Kidney glomerular epithelial cell (primary cell): ENCODE measurements around the gene TTC21A.

Experiments
- DNase-seq: peaks from one replicate; lab custom pipeline; 2025; lab: John Stamatoyannopoulos, UW

TTC21A gene

GRCh38 chr3:39136533-39137434 lies 29.3 kb downstream of the TTC21A start:
- no peak for DNase-seq

GRCh38 chr3:39137435-39137936 lies 30.0 kb downstream of the TTC21A start:
- DNase-seq: no peak

DNA sequence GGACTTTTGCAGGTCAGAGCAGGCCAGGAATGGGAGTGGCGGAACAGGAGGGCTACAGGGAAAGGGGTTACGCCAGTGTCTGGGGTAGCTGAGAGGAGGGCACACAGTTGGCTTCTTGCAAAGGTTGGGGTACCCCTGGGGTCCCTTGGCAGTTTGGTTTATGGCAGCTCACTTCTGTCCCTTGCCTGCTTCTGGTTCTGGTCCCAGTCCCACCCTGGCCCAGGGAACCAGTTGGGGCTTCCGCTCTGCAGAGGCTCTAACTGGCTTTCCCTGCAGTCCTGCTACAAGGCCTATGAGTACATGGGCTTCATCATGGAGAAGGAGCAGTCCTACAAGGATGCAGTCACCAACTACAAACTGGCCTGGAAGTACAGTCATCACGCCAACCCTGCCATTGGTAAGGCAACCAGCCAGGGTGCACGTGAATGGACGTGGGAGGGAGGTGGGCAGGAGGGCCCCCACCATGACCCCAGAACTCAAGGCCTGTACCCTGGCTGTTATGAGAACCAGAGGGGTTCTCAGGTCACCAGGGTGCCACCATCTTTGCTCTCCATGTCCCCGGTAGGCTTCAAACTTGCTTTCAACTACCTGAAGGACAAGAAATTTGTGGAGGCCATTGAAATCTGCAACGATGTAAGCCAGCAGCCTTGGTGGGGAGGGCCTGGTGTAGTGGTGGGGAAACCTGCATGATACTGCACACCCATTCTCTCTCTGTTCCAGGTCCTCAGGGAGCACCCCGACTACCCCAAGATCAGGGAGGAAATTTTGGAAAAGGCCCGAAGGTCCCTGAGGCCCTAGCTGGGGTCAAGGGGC lies 30.7 kb downstream of the TTC21A start:
- no peak for DNase-seq

- DNase-seq: no peak
These were observed 31.4 kb downstream of the TTC21A start for GRCh38 chr3:39138804-39139415.

- DNase-seq: no peak
These were observed 32.0 kb downstream of the TTC21A start for GRCh38 chr3:39139442-39139841.

DNA sequence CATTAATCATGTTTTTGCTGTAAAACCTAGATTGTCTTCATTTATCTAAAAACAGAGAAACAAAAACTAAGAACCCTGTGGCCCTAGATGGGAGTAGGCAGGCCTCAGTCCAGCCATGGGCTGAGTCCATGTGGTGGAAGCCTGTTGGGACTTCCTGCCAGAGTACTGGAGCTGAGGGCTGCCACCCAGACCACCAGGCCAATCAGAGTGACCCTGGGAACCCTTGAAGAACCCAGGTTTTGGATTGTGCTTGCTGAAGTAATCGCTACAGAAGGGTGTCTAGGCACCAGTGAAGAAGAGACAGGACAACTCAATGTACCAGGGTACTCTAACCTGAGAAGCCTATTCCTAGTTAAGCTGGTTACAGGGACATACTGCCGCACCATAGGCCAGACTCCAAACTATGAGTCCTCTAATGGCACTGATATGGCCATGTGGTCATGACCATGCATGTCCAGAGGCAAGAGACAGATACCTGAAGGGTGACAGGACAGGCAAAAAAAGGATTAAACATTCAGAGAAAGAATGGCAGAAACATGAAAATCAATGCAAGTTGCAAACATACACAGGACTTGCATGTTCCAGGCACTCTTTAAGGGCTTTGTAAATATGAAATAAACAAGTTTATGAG lies 33.0 kb downstream of the TTC21A start:
- no peak for DNase-seq

- no peak for DNase-seq
These were observed 33.9 kb downstream of the TTC21A start for GRCh38 chr3:39141171-39141995.

GRCh38 chr3:39142067-39142466 lies 34.6 kb downstream of the TTC21A start:
- no peak for DNase-seq

- DNase-seq: no peak
These were observed 35.8 kb downstream of the TTC21A start for GRCh38 chr3:39143051-39143885.

DNA sequence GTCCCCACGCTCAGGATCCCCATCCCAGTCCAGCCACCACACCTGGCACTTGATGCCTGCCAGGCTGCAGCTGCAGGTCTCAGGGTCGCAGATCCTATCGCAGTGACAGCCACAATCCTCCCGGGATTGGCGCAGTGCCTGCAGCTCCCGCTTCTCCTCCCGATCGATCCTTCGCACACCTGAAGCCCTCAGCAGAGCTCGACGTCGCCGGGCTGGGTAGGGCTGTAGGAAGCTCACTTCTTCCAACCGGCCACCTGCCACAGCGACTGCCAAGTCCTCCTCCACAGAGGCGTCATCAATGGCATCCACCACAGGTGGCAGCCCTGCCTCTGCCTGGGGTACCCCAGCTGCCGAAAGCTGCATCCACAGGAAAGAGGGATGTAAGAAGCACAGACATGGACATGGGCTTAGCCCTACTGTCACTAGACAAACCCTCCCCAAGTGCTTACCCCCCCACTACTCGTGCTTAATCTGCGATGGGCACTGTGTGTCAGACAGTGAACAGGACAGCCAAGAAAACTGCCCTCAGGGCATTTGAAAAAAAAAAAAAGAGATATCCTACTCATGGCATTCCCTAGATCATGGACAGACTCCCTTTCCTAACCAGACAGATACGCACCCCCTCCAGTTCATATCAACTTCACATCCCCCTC lies 36.7 kb downstream of the TTC21A start:
- DNase-seq: no peak

DNA sequence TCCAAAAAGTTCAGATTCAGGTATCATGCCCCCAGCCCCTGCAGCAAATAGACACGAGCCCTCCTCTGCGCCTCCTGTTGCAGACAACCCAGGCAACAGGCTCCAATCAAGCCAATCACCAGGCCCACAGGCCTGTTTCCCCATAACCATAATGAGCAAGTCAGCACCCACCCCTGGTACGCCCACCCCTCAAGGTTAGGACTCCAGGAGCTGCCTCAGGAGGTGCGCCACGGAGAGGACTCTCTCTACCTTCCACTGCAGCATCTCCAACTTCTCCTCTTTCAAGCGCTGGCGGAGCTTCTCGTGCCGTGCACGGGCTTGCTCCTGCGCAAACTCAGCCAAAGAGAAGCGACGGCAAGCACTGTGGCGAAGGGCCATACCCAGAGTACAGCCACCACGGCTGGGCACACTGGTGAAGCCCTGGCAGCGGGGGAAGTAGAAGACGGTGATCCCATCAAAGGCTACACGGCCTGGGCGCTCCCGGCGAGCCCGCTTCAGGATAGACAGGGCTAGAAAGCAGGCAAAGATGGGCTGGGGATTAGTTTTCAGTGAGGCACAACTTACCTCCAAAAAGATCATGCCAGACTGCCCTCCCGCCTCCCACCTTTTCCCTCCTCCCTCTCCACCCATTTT lies 37.4 kb downstream of the TTC21A start:
- DNase-seq: no peak

DNA sequence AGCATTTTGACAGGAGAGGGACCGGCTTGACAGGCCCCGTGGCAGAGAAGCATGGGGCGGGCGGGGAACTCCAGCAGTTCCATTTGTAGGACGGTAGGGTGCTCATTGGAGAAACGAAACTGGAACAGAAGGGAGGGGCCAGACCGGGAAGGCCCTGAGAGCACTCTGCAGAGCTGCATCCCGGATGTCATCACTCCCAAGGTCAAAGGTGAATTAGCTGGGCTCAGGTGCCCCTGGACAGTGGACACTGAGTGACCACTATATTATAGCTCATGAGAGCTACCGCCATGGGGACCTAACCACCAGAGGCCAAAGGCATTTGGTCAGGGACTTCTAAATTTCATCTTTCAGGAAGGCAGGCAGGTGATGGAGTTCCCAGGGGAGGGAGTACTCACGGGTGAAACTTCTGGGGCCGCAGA lies 38.6 kb downstream of the TTC21A start:
- DNase-seq: no peak

- DNase-seq: peak; percentile 89
These were observed 39.4 kb downstream of the TTC21A start for GRCh38 chr3:39146611-39147591.

DNA sequence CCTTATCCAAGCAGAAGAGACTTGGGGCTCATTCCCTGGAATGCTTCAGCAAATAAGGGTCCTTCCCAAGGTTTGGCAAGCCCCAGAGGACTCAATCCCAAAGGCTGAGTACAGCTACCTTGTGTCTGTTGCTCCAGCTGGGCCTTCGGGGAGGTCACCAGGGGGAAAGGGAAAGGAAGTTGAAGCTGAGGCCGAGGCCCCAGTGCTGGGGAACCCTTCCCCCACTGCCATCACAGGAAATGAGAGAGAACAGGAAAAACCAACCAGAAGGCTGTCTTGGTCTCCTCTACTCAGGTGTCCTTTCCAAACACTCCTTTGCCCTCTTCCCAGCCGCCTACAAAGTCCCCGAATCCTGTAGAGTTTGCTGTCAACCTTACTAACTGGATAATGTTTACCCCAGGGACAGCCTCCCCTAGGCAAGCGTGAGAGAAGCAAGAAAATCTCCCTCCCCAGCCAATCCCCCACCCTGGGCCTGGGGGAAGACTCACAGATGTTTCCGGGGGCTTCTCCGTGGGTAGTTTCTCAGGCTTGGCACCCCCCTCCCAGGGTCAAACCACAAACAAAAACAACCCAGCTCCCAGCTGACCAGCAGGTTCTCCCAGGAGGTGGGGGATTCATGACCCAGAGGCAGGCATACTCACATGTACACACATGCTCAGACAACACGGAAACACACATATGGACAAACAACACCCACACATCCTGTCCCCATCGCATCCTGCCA lies 40.4 kb downstream of the TTC21A start:
- DNase-seq: peak; percentile 55

DNA sequence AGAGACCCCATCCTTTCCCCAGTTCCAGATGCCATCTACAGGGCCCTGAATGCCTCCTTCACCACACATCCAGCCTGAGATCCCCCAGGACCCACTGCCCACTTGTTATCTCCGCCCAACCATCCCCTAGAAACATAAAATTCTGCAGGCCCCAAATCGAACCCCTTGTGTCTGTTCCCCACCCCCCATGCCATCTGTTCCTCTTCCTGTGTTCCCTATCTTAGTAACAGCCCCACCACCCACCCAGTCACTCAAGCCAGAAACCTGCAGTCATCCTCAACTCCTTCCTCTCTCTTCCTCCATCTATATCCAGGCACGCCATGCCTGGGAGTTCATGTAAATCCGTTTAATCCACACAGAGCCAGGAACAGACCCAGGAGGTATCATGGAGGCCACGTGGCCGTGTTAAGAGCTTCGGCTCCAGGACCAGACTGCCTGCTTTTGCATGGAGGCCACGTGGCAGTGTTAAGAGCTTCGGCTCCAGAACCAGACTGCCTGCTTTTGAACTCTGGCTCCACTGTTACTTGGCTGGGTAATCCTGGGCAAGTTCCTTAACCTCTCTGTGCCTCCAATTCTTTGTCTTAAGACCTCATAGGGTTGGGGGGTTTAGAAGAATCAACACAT lies 41.1 kb downstream of the TTC21A start:
- no peak for DNase-seq

DNA sequence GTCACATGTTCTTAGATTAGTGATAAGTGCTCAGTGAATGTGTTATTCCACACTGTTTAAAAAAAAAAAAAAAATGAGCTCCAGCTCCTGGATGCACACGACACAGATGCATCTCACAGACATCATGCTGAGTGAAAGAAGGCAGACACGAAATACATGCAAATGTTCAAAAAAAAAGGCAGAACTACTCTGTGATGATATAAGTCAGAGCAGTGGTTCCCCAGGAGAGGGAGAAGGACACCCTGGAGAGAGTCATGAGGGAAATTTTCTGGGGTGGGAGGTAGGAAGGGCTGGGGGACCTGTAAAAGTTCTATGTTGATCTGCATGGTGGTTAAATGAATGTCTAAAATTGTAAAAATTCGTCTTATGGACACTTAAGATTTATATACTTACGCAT lies 41.6 kb downstream of the TTC21A start:
- no peak for DNase-seq
